Suppressor macrophage (primary cell): ENCODE results near the gene SH2D3A.

ENCODE experiments used
- DNase-seq, 4 experiments: peaks; one replicate each; pipeline ENCODE4 v3.0.0-alpha.2; 2020 to 2022

SH2D3A gene

GRCh38 chr19:6736917-6737283 lies 30.3 kb downstream of the SH2D3A start:
- no peak for DNase-seq

DNA sequence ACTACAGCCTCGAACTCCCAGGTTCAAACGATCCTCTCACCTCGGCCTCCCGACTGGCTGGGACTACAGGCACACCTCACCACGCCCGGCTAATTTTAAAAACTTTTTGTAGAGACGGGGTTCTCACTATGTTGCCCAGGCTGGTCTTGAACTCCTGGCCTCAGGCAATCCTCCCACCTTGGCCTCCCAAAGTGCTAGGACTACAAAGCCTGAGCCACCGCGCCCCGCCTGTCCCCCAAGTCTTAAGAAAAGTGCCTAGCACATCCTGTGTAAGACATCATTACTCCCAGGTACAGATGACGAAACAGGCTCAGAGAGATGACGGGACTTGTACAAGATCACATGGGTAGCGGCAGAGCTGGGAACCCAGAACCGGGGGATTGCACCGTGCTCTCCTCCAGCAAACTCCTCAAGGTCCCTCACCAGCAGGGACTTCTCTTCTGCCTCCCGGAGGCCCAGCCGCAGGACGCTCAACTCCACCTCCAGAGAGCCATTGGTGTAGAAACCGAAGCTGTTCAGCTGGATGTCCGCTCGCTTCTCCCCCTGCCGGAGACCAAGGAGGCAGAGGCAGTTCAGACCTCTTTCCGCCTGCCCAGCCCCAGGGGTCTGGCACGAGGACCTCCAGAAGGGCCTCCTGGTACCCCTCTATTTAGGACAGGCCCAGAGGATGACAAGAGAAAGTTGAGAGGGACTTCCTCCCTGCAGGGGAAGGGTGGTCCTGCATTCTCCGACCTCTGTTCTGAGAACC lies 30.9 kb downstream of the SH2D3A start:
- DNase-seq: peak; percentile 84 to 94 (median 93)

- no peak for DNase-seq
These were observed 31.9 kb downstream of the SH2D3A start for GRCh38 chr19:6735181-6735911.

GRCh38 chr19:6734096-6734696 lies 33.0 kb downstream of the SH2D3A start:
- DNase-seq: no peak

- DNase-seq: no peak
These were observed 33.7 kb downstream of the SH2D3A start for GRCh38 chr19:6733338-6734095.

DNA sequence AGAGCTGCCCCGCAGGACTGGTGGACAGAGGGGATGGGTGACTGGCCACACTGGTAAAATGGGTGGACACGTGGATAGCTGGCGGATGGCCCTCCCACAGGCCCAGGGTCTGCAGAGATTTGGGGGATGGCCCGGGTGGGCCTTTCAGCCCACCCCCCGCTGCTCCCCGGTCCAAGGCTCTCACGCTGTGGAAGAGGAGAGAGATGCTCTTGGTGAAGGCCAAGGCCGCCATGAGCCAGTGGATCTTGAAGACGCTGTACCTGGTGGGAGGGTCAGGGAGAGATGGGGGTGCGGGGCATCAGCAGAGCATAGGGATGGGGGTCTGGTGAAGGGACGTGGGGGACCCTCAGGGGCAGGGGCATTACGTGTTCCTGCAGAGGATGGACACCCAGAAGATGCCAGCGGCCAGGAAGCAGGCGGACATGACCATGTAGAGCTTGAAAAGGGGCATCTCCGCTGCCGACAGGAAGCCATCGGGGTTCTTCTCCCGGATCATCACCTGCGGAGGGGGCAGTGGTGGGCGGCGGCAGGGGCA lies 34.4 kb downstream of the SH2D3A start:
- DNase-seq: no peak

DNA sequence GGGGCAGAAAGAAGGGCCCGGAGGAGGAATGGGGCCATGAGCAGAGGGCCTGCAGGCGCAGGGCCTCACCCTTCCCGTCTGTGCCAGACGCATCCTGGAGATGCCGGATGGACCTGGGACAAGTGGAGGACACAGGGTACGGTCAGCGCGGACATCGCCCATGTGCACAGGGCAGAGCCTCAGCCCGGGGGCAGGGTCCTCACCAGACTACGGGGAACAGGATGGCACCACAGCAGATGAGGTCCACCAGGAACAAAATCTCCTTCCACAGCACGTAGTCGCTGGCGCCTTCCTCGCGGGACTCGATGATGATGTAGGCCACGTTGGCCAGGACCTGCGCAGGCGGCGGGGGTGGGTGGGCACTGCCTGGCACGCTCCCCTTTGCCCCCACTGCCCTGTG lies 35.4 kb downstream of the SH2D3A start:
- DNase-seq: no peak

DNA sequence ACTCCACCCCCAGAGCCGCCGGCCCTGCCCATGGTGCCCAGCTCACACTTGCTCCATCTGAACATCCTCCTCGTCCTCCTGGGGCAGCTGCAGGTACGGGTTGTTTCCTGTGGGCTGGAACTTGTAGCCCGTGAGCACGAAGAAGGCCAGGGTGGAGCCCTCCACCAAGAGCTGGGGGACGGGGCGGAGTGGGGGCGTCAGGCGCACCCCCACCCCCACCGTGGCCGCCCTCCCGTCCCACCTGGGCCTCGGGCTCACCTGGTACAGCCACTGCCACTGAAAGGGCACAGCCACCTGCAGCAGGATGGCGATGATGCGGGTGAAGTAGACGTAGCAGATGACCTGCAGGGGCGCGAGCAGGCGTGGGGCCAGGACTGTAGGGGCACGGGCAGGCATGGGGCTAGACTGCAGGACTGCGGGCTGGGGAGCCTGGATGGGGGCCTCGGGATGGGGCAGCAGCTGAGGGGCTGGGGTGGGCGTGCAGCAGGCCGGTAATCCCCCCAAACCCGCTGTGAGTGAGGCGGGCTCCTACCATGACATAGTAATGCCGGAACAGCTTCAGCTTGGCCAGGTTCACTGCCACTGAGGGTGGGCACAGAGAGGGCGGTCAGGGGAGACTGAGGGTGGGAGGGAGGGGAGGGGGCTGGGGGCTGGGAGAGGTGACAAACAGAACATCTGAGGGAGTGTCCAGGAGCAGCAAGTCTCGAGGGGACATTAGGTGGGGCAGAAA lies 36.1 kb downstream of the SH2D3A start:
- DNase-seq: no peak

- DNase-seq: peak in 3 of 4 experiments; percentile 41 to 50 (median 47)
These were observed 37.0 kb downstream of the SH2D3A start for GRCh38 chr19:6730153-6730804.

DNA sequence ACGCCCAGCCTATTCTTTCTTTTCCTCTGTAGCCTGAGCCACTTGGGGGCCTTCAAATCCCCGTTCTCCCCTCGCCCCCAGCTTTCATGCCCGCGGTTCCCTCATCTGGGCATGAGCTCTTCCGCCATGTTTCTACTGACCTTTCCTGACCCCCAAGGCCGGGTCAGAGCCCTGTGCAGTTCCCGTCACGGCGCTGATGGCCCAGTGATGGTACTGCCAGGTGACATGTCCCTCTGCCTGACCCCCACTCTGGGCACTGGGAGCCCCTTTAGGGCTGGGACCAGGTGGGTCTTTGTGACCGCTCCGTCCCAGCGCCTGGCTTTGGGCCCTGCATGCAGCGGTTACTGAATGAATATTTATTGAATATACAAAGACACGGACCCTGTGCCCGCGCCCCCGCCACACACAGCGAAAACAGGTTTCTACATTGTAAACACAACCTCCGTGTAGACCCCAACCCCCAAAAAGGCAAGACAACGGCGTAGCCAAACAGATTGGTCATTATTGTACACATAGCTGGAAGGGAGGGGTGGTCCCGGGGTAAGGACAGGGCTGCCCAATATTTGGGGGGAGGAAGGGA lies 37.6 kb downstream of the SH2D3A start:
- no peak for DNase-seq

- peak; percentile 77 to 91 (median 88) for DNase-seq
These were observed 38.9 kb downstream of the SH2D3A start for GRCh38 chr19:6728346-6728745.

GRCh38 chr19:6725513-6726231 lies 41.6 kb downstream of the SH2D3A start:
- DNase-seq: no peak

GRCh38 chr19:6724631-6725492 lies 42.4 kb downstream of the SH2D3A start:
- no peak for DNase-seq

DNA sequence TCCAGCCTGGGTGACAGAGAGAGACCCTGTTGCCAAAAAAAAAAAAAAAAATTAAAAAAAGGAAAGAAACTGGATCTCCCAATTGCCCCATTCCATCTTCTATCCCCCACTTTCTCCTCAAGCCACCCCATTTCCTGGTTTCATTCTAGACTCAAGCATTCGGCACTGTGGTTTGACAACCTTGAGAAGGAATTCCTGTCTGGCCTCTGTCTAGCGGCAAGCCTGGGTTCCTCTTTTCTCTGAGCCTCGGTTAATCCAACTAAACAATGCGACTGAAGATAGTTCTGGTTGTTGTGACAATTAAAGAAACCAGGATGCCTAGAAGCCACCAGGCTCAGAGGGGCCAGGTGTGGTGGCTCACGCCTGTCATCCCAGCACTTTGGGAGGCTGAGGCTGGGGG lies 43.5 kb downstream of the SH2D3A start:
- peak; percentile 50 to 70 (median 64) for DNase-seq

- DNase-seq: no peak
These were observed 44.1 kb downstream of the SH2D3A start for GRCh38 chr19:6723108-6723618.

DNA sequence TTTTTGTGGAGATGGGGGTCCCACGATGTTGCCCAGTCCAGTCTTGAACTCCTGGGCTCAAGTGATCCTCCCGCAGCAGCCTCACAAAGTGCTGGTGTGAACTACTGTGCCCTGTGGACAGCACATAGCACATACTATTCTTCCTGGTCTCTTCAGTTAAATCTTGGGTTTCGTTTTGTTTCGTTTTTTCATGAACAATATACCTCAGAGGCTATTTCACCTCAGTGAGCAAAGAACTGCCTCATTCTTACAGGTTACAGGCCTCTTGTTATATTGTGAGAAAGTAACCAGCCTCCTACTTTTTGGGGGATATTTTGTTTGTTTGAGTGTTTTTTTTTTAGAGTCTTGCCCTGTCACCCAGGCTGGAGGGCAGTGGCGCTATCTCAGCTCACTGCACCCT lies 45.5 kb downstream of the SH2D3A start:
- no peak for DNase-seq

GRCh38 chr19:6721138-6721474 lies 46.1 kb downstream of the SH2D3A start:
- peak in 2 of 4 experiments; percentile 52 to 67 for DNase-seq

- peak; percentile 62 to 74 (median 68) for DNase-seq
These were observed 46.7 kb downstream of the SH2D3A start, which contains the start of gene C3 for GRCh38 chr19:6720369-6721137. TSS of gene C3 (minus strand) at chr19:6720650. CDS start at chr19:6720589, 61 bp downstream.
